Uterus (tissue), 4 donors: ENCODE data around the gene ASAP2. TPM values are rescaled to one million over a fixed set of nuclear protein-coding genes. Genes with fewer than 3 reads are reported as not detected.
A peak's percentile ranks its signal among the peaks of the same experiment; 100 is the strongest.

Experiments
- DNase-seq, 2 donors: peaks; one replicate each; pipeline ENCODE4 v3.0.0-alpha.2; 2019 to 2020
- H3K27ac ChIP-seq, 2 donors: fragments of 200-600 bp; sonication (generic); 1 replicate in 1 of 2; 2 replicates in 1 of 2; pipeline ENCODE4 v1.5.1; 2016 to 2018
- H3K27me3 ChIP-seq, 2 donors: fragments of 200-600 bp; sonication (generic); one replicate each; pipeline ENCODE4 v1.5.1; 2018 to 2019; ENCODE audit warnings: control low read depth in 1 of 2
- H3K36me3 ChIP-seq, 2 donors: fragments of 200-600 bp; sonication (generic); one replicate each; pipeline ENCODE4 v1.5.1; 2019; ENCODE audit warnings: control low read depth in 1 of 2
- H3K4me1 ChIP-seq, 2 donors: fragments of 200-600 bp; sonication (generic); one replicate each; pipeline ENCODE4 v1.5.1; 2018 to 2019; ENCODE audit warnings: control low read depth in 1 of 2
- H3K4me3 ChIP-seq, 2 donors: fragments of 200-600 bp; sonication (generic); 1 replicate in 1 of 2; 2 replicates in 1 of 2; pipeline ENCODE4 v1.5.1; 2018 to 2019; ENCODE audit warnings: mild to moderate bottlenecking in 1 of 2
- H3K9me3 ChIP-seq, 2 donors: fragments of 200-600 bp; sonication (generic); one replicate each; pipeline ENCODE4 v1.5.1; 2019; ENCODE audit warnings: control low read depth in 1 of 2
- CTCF ChIP-seq, 4 experiments: fragments of 200-600 bp in 2 of 4; fragments of 450-650 bp in 2 of 4; sonication (generic) in 2 of 4; IDR thresholded peaks; one replicate each; pipeline ENCODE4 v1.5.1; 2016 to 2019; ENCODE audit warnings: antibody characterized with exemption in 4 of 4, mild to moderate bottlenecking in 2 of 4, moderate library complexity in 1 of 4
- POLR2A ChIP-seq, 2 donors: fragments of 450-650 bp; IDR thresholded peaks; one replicate each; pipeline ENCODE4 v1.6.1; 2016; ENCODE audit warnings: antibody characterized with exemption in 2 of 2, mild to moderate bottlenecking in 1 of 2, moderate library complexity in 1 of 2
- intact Hi-C: fragments of 100-400 bp; cut with DNase I; formaldehyde crosslinking; loops from one replicate; pipeline ENCODE4 v1.15.1; 2023; ENCODE audit warnings: low total_unique reads
- total RNA-seq, 4 donors: library from RNA; depleted of rRNA in 3 of 4; stranded (reverse); fragments of >200 nt in 3 of 4; gene quantifications; one replicate each; pipeline versions ENCODE4 v1.1.0 to v1.2.4, GENCODE V29; 2014 to 2023
- donor health status: DM: yes; HTN: yes; CAD: no.

Gene ASAP2
- total RNA-seq, 4 donors from 2014 or later: 24.3 to 55.5 (median 31.3) TPM

GRCh38 chr2:9416267-9416961, 209.8 kb downstream of the ASAP2 start:
- no peak for DNase-seq
- Histone ChIP-seq H3K27me3 (no peaks in the 10 kb centered on the region), H3K4me3 (no peak overlapping the region), H3K36me3 (no peaks in the 10 kb centered on the region), H3K27ac (no peak overlapping the region), H3K4me1 (no peaks in the 10 kb centered on the region), H3K9me3 (no peaks in the 10 kb centered on the region)
- intact Hi-C loops: no loop called here
- no peak for TF ChIP-seq POLR2A (IDR thresholded peaks at IDR 0.05)
- no peak for TF ChIP-seq CTCF (IDR thresholded peaks at IDR 0.05)

- Histone ChIP-seq H3K9me3 (no peaks in the 10 kb centered on the region), H3K27ac (no peak overlapping the region), H3K4me3 (no peak overlapping the region), H3K36me3 (no peaks in the 10 kb centered on the region), H3K4me1 (no peaks in the 10 kb centered on the region), H3K27me3 (no peaks in the 10 kb centered on the region)
- intact Hi-C loops: no loop called here
- no peak for DNase-seq
- no peak for TF ChIP-seq POLR2A (IDR thresholded peaks at IDR 0.05)
- no peak for TF ChIP-seq CTCF (IDR thresholded peaks at IDR 0.05)
Measured at GRCh38 chr2:9416962-9417316, 210.3 kb downstream of the ASAP2 start.

- H3K9me3 ChIP-seq: no peaks in the 10 kb centered on the region
- no peaks in the 10 kb centered on the region for H3K27me3 ChIP-seq
- no peak overlapping the region for H3K27ac ChIP-seq
- no peaks in the 10 kb centered on the region for H3K36me3 ChIP-seq
- TF ChIP-seq POLR2A (IDR thresholded peaks at IDR 0.05) (no peak), CTCF (IDR thresholded peaks at IDR 0.05) (no peak)
- H3K4me1 ChIP-seq: no peaks in the 10 kb centered on the region
- intact Hi-C loops: no loop called here
- no peak for DNase-seq
- no peak overlapping the region for H3K4me3 ChIP-seq
Measured at GRCh38 chr2:9417725-9418124, 211.1 kb downstream of the ASAP2 start.

- intact Hi-C loops: no loop called here
- Histone ChIP-seq H3K9me3 (no peaks in the 10 kb centered on the region), H3K27me3 (no peaks in the 10 kb centered on the region), H3K27ac (no peak overlapping the region), H3K4me1 (no peaks in the 10 kb centered on the region), H3K36me3 (no peaks in the 10 kb centered on the region), H3K4me3 (no peak overlapping the region)
- TF ChIP-seq POLR2A (IDR thresholded peaks at IDR 0.05) (no peak), CTCF (IDR thresholded peaks at IDR 0.05) (no peak)
- DNase-seq: no peak
Measured at GRCh38 chr2:9418746-9419145, 212.1 kb downstream of the ASAP2 start.

- intact Hi-C loops: no loop called here
- DNase-seq: no peak
- Histone ChIP-seq H3K4me1 (no peaks in the 10 kb centered on the region), H3K27me3 (no peaks in the 10 kb centered on the region), H3K9me3 (no peaks in the 10 kb centered on the region), H3K27ac (peak overlapping the region in 1 of 2 donors; percentile 7), H3K36me3 (no peaks in the 10 kb centered on the region), H3K4me3 (no peak overlapping the region)
- no peak for TF ChIP-seq POLR2A (IDR thresholded peaks at IDR 0.05)
- no peak for TF ChIP-seq CTCF (IDR thresholded peaks at IDR 0.05)
Measured at GRCh38 chr2:9419541-9419940, 212.9 kb downstream of the ASAP2 start.
